Stimulated activated CD8-positive, alpha-beta memory T cell treated with anti-CD3 and anti-CD28 coated beads, Interleukin-7, amount 100 ng/mL, for 48 hours (primary cell): ENCODE results near the gene CXCL12.

Experiments used
- DNase-seq, 2 donors: peaks; one replicate each; pipeline ENCODE4 v3.0.0-alpha.2; 2020; ENCODE audit warnings: low read depth in 1 of 2; ENCODE audit errors: extremely low read depth in 1 of 2

CXCL12 gene

GRCh38 chr10:44400541-44400940, 15.6 kb upstream of the CXCL12 start:
- no peak for DNase-seq

DNA sequence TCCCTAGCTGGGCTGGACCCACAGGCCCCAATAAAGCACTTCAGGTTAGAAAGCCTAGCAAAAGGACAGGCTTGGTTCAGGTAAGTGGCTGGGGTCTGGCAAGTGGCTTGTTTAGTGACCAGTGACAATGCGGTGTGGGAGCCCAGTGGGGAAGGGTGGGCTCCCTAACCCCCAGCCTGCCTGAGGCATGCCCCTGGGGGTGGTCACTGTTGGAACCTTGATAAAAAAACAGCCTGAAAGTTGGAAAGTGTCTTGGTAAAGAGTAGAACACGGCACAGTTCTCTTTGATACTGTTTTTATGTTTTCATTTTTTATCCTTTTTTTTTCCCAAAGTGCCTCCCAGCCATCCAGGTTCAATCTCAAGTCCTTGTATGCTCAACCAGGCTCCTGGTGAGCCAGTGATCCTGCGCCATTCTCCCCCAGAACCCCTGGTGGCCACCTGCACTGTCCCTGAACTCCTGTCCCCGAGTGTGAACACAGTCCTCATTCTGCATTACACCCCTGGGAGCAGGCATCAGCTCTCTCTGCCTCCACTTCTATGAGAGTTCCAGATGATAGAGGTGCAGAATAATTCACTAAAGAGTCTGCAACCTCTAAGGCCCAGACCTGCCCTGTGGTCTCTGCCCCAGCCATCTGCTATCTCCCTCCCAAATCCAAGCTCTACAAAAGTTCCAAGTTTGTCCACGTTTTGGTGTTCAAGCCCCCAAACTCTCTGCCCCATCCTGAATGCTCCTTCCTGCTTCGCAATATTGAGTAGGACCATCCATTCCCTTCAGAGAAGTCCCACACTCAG, 15.0 kb upstream of the CXCL12 start:
- DNase-seq = no peak

DNA sequence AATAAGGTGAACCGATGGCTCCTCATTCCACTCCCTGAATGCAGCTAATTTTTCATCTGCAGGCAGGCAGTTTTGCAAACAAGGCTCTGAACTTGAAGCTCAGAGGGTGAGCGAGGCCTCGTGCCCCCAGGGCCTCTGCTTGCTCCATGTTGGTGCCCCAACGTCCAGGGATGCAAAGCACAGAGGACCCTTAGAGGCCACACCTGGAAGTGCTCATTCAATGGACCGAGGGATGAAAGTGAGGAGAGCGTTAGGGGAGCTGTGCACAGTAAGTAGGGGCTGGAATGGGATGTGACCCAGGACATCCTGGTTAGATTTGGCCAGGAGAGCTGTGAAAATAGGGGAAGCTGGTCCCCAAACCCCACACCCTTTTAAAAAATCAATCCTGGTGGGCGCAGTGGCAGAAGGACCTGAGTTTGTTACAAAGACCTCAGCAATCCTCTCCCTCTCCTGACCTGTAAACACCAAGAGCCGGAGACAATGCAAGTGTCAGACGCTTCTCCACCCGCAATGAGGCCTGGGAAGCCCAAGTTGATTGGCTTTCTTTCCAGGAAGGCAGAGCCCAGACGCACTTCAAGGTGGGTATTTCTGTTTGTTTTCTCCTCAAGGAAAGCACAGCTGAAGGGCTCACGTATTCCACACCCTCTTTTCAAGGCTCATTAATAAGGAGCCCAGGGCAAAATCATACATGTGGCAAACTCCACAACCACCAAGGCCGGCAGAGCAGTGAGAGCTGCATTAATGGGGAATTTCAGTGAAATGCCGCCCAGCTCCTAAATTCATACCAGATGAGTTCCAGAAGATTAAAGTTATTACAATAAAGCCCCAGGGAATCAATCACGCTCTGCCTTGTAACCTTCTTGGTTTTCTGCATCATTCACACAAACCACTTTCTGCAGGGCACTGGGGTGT, 14.1 kb upstream of the CXCL12 start:
- no peak for DNase-seq

GRCh38 chr10:44398271-44398670, 13.4 kb upstream of the CXCL12 start:
- DNase-seq = no peak

- DNase-seq = no peak
These were observed 12.8 kb upstream of the CXCL12 start for GRCh38 chr10:44397476-44398225.

DNA sequence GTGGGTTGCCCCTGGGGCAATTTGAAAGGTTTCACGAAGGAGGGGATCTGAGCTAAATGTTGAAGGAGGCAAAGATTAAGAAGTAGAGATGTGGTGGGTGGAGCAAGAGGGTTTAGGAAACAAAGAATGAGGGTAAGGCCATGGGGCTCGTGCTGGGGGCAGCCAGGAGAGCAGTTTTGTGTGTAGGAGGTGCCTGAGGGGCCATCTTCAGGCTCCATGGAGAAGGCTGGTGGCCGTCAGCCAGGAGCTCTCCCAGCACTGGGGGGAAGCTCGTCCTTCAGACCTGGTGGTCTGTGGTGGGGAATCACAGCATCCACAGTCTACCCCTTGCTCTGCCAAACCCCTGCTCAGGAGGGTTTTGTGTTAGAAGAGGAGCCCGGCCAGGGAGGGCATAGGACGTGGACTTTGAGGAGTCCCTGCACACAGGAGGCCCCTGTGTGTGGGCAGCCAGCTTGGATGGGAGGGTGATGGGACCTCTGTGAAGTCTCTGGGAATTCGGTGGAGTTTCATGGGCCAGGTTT, 11.8 kb upstream of the CXCL12 start:
- DNase-seq = no peak

DNA sequence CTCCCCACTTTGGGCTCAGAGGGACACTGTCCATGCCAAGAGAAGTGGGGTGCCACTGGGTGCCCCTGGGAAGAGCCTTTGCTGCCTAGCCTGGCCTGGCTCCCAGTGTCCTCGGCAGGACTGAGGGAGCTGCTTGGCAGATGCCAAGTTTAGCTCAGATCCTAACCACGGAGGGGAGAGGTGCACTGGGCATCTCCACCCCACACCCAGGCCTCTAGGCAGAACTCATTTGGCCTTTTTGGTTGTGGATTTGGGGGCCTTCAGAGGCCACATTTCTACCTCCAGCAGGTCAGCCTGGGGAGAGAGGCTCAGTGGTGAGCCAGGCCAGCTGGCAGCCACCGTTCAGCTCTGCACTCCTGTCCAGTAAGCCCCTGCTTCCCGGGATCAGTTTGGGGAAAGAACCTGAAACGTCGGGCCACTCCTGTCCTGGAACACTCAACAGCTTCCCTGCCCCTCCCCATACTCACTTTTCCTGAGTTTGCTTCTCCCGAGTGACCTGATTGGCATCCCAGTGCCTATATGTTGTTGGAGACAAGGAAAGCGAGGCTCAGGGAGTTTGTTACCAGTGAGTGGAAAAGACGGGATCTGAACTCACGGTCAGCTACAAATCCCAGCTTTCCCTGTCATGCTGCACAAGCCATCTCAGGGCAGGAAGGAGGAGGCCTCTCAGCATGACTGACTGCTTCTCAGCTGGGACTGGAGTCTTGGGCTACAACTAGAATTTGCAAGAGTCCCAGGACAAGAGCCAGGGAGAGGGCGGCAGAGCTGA, 11.2 kb upstream of the CXCL12 start:
- DNase-seq = no peak

DNA sequence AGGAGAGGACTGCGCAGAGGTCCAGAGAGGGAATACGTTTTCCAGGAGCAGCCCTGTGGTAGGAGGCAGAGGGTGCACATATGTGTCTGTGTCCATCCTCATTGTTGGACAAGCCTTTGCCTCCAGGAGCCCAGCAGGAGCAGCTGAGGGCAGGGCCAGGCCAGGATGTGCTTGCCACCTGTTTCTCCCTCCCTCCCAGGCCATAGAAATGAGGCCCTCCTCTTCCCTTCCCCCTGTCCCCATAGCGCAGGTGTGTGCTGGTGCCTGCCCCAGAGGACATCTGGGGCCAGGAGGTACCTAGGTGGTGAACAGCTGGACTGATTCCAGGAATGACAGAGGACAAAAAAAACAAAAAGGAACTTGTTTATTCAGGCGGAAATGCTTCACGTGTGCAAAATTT, 10.5 kb upstream of the CXCL12 start:
- DNase-seq = no peak

- no peak for DNase-seq
These were observed 9.9 kb upstream of the CXCL12 start for GRCh38 chr10:44394696-44395381.

DNA sequence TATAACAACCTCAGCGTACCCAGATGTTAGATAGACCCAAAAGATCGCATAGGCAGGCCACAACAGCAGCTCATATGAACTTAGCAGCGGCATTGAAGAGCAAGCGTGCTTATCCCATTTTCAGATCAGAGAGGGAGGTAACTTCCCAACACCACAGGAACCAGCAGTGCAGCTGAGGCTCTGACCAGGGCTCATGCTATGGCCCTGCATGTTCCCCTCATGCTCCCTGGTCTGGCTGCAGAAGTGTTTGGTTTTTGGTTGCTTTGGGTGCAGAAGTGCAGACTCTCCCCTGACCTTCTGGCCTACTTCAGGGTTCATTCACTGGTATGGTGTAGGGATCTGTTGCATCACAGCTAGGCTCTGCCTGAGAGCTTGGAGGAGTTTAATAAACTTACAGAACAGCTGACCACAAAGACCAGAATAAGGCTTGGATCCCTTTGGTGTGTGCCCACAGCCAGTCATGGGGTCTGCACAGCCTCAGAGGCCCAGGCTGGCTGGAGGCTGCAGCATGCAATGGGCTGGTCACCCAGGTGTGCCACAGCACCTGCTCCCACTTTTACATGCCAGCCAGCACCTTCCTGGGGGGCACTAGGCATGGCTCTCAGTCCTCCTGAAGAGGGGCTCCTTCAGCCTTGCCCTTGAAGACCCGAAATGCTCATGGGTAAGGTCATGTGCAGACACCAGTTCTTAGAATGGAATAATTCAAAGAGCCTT, 9.1 kb upstream of the CXCL12 start:
- no peak for DNase-seq

- no peak for DNase-seq
These were observed 8.2 kb upstream of the CXCL12 start for GRCh38 chr10:44393051-44393630.

GRCh38 chr10:44392420-44392819, 7.5 kb upstream of the CXCL12 start:
- DNase-seq = no peak

- DNase-seq = no peak
These were observed 7.1 kb upstream of the CXCL12 start for GRCh38 chr10:44391981-44392380.

- DNase-seq = no peak
These were observed 5.7 kb upstream of the CXCL12 start for GRCh38 chr10:44390585-44391072.

DNA sequence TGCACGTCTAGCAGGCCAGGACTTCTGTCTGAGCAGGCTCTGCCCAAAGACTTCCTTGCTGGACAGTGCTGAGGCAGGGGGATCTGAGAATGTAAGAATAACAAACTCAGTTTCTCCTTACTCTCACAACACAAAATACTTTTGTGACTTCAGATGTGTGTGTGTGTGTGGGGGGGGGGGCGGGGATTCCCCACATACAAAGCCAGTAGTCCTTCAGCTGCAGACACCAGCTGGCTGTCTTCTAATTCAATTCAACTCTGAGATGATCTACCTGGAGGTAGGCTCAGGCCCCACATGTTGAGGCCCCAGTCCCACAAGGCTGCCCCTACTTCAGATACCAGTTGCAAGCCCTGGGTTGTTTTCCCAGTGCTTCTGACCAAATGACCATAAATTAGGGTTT, 4.7 kb upstream of the CXCL12 start:
- DNase-seq = no peak

- DNase-seq = no peak
These were observed 4.3 kb upstream of the CXCL12 start for GRCh38 chr10:44389150-44389549.

DNA sequence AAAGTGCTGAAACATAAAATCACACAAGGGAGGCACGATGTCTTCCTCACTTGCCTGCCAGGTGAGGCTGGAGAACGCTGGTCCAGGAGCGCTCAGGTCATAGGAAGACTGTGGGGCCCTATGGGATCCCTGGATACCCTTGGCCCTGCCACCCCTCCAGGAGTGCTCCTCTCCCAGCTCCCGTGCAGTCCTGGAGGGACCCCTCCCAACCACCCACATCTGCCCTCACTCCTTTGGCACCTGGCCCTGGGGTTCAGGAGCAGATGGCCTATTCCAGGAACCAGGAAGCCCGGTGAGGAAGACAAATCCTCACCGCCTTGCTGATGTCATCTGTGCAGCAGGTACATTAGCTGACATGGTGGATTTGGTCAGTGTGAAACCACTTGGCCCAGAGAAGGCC, 3.7 kb upstream of the CXCL12 start:
- DNase-seq = no peak

DNA sequence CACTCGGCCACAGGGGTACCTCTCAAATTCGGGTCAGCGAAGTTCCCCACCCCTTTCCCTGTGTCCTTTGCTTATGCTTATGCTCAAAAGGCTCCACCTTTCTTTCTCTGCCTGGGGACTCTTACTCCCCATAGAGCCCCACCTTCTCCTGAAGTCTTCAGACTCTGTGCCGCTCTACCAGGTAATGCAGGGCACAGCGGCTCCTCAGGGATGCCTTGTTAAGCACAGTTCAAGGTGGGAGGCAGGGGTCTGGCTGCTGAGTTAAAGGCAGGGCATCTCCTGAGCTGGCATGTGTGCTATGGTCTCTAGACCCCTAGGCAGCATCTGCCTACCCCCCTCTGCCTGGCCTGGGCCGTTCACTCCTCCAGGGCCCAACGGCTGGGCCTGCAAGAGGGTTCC, 3.0 kb upstream of the CXCL12 start:
- no peak for DNase-seq
